H9 (cell line): ENCODE data around the gene SLC16A1. TPM values are rescaled to one million over a fixed set of nuclear protein-coding genes. Genes with fewer than 3 reads are reported as not detected.
"Not testable (repeated sequence)": the region's sequence is repeated elsewhere in the genome, so short reads cannot be mapped to it uniquely, and the experiment has no call there.

ENCODE experiments used
- DNase-seq: peaks from one replicate; pipeline ENCODE4 v3.0.0-alpha.2; 2017
- H2AFZ ChIP-seq: one replicate; pipeline ENCODE4 v1.6.1; 2013; ENCODE audit warnings: mild to moderate bottlenecking, low read length, control low read depth, moderate library complexity
- H2AK5ac ChIP-seq: 2 replicates; pipeline ENCODE4 v1.6.1; 2013; ENCODE audit warnings: low read length, control low read depth, mixed read lengths; ENCODE audit not compliant: insufficient read length
- H2BK120ac ChIP-seq: one replicate; pipeline ENCODE4 v1.6.1; 2013; ENCODE audit warnings: low read depth, mild to moderate bottlenecking, low read length, control low read depth, inconsistent platforms; ENCODE audit not compliant: poor library complexity, severe bottlenecking
- H2BK12ac ChIP-seq: 2 replicates; pipeline ENCODE4 v1.6.1; 2013; ENCODE audit warnings: low read length, control low read depth, mixed read lengths, low read depth; ENCODE audit not compliant: insufficient read length
- H2BK15ac ChIP-seq: 2 replicates; pipeline ENCODE4 v1.6.1; 2013; ENCODE audit warnings: low read depth, low read length, control low read depth
- H2BK20ac ChIP-seq: one replicate; pipeline ENCODE4 v1.6.1; 2013; ENCODE audit warnings: low read depth, mild to moderate bottlenecking, low read length, control low read depth, inconsistent platforms; ENCODE audit not compliant: poor library complexity, severe bottlenecking
- H2BK5ac ChIP-seq: 2 replicates; pipeline ENCODE4 v1.6.1; 2013; ENCODE audit warnings: low read length, control low read depth, mixed read lengths; ENCODE audit not compliant: insufficient read length
- H3K14ac ChIP-seq: 2 replicates; pipeline ENCODE4 v1.6.1; 2013; ENCODE audit warnings: low read length, control low read depth; ENCODE audit not compliant: insufficient read depth
- H3K18ac ChIP-seq: 2 replicates; pipeline ENCODE4 v1.6.1; 2013; ENCODE audit warnings: low read depth, mild to moderate bottlenecking, mixed read lengths, low read length, control low read depth; ENCODE audit not compliant: insufficient read length
- H3K23ac ChIP-seq: 2 replicates; pipeline ENCODE4 v1.6.1; 2013; ENCODE audit warnings: low read length, control low read depth, mixed read lengths, low read depth; ENCODE audit not compliant: insufficient read length
- H3K23me2 ChIP-seq: 2 replicates; pipeline ENCODE4 v1.6.1; 2013; ENCODE audit warnings: low read depth, mild to moderate bottlenecking, mixed read lengths, low read length, control low read depth; ENCODE audit not compliant: insufficient read length, poor library complexity, severe bottlenecking
- H3K27ac ChIP-seq: 2 replicates; pipeline ENCODE4 v1.5.1; 2013; ENCODE audit warnings: low read length, control low read depth, mixed read lengths, low read depth; ENCODE audit not compliant: insufficient read length
- H3K27me3 ChIP-seq: 2 replicates; pipeline ENCODE4 v1.6.1; 2013; ENCODE audit warnings: low read length, control low read depth, inconsistent platforms; ENCODE audit not compliant: insufficient read depth
- H3K4ac ChIP-seq: 2 replicates; pipeline ENCODE4 v1.6.1; 2013; ENCODE audit warnings: low read depth, mild to moderate bottlenecking, control low read depth, inconsistent platforms, low read length, moderate library complexity
- H3K4me1 ChIP-seq: 2 replicates; pipeline ENCODE4 v1.6.1; 2013; ENCODE audit warnings: low read length, control low read depth, inconsistent platforms; ENCODE audit not compliant: insufficient read depth
- H3K4me2 ChIP-seq: 2 replicates; pipeline ENCODE4 v1.6.1; 2013; ENCODE audit warnings: low read length, control low read depth, mixed read lengths; ENCODE audit not compliant: insufficient read length, insufficient read depth
- H3K56ac ChIP-seq: 2 replicates; pipeline ENCODE4 v1.6.1; 2013; ENCODE audit warnings: low read depth, mild to moderate bottlenecking, mixed read lengths, low read length, control low read depth; ENCODE audit not compliant: insufficient read length
- H3K79me1 ChIP-seq: 2 replicates; pipeline ENCODE4 v1.6.1; 2013; ENCODE audit warnings: low read depth, mild to moderate bottlenecking, moderate library complexity, low read length, control low read depth, inconsistent platforms; ENCODE audit not compliant: insufficient read depth, poor library complexity, severe bottlenecking
- H3K79me2 ChIP-seq: 2 replicates; pipeline ENCODE4 v1.6.1; 2013; ENCODE audit warnings: low read length, control low read depth, inconsistent platforms; ENCODE audit not compliant: insufficient read depth
- H3K9ac ChIP-seq: 2 replicates; pipeline ENCODE4 v1.6.1; 2013; ENCODE audit warnings: low read length, control low read depth, mixed read lengths; ENCODE audit not compliant: insufficient read length; ENCODE audit errors: extremely low read depth
- H3K9me3 ChIP-seq: one replicate; pipeline ENCODE4 v1.6.1; 2013; ENCODE audit warnings: low read depth, low read length, inconsistent platforms; ENCODE audit not compliant: control insufficient read depth
- H3T11ph ChIP-seq: one replicate; pipeline ENCODE4 v1.6.1; 2013; ENCODE audit warnings: mild to moderate bottlenecking, low read length, control low read depth, inconsistent platforms
- H4K20me1 ChIP-seq: one replicate; pipeline ENCODE4 v1.6.1; 2013; ENCODE audit not compliant: control insufficient read depth, insufficient read length, insufficient read depth
- H4K5ac ChIP-seq: 2 replicates; pipeline ENCODE4 v1.6.1; 2013; ENCODE audit warnings: low read depth, mild to moderate bottlenecking, mixed read lengths, low read length, control low read depth; ENCODE audit not compliant: insufficient read length
- H4K8ac ChIP-seq: replicated peaks from 2 replicates; pipeline ENCODE4 v1.6.1; 2013; ENCODE audit warnings: low read length, control low read depth, mixed read lengths, low read depth; ENCODE audit not compliant: insufficient read length
- H4K91ac ChIP-seq: 2 replicates; pipeline ENCODE4 v1.6.1; 2013; ENCODE audit warnings: low read depth, mild to moderate bottlenecking, moderate library complexity, mixed read lengths, low read length, control low read depth; ENCODE audit not compliant: insufficient read length
- H3K27ac Mint-ChIP-seq, 3 experiments: 2 replicates in 2 of 3; 3 replicates in 1 of 3; pipeline ENCODE4 v1.8.0; 2020 to 2021; ENCODE audit warnings: mixed read lengths in 3 of 3, mild to moderate bottlenecking in 1 of 3, moderate library complexity in 1 of 3
- H3K27me3 Mint-ChIP-seq: 2 replicates; pipeline ENCODE4 v1.8.0; 2021; ENCODE audit warnings: low read depth, mild to moderate bottlenecking, moderate library complexity, mixed read lengths
- H3K36me3 Mint-ChIP-seq, 3 experiments: 2 replicates in 2 of 3; 3 replicates in 1 of 3; pipeline ENCODE4 v1.8.0; 2020 to 2021; ENCODE audit warnings: low read depth in 3 of 3, mixed read lengths in 3 of 3; ENCODE audit not compliant: insufficient read depth in 1 of 3
- H3K4me1 Mint-ChIP-seq, 2 experiments: 2 replicates each; pipeline ENCODE4 v1.8.0; 2020; ENCODE audit warnings: mixed read lengths in 2 of 2
- H3K4me3 Mint-ChIP-seq, 2 experiments: 2 replicates in 1 of 2; 3 replicates in 1 of 2; pipeline ENCODE4 v1.8.0; 2020 to 2021; ENCODE audit warnings: mild to moderate bottlenecking in 2 of 2, mixed read lengths in 2 of 2, moderate library complexity in 1 of 2
- H3K9me3 Mint-ChIP-seq, 2 experiments: 2 replicates in 1 of 2; 3 replicates in 1 of 2; pipeline ENCODE4 v1.8.0; 2020; ENCODE audit warnings: mild to moderate bottlenecking in 2 of 2, mixed read lengths in 2 of 2, moderate library complexity in 1 of 2
- CTCF ChIP-seq: fragments of 200-600 bp; sonication (generic); conservative IDR thresholded peaks from 3 replicates; pipeline ENCODE4 v1.8.0; 2021; ENCODE audit warnings: antibody characterized with exemption, mild to moderate bottlenecking
- WGBS: extraction: QIAGEN DNeasy Blood & Tissue Kit; methylation state at CpG from one replicate; pipeline ENCODE4 v1.1.7; 2013; ENCODE audit warnings: missing lambda C conversion rate, low lambda C conversion rate, mixed read lengths; ENCODE audit not compliant: insufficient read length; ENCODE audit errors: extremely low coverage; 5-methylcytosine and 5-hydroxymethylcytosine counted together
- total RNA-seq: library from RNA; stranded (reverse); gene quantifications from 2 replicates; pipeline ENCODE4 v1.2.1, GENCODE V29; 2021

Gene SLC16A1
- total RNA-seq, 1 experiment from 2014 or later: 381 TPM

DNA sequence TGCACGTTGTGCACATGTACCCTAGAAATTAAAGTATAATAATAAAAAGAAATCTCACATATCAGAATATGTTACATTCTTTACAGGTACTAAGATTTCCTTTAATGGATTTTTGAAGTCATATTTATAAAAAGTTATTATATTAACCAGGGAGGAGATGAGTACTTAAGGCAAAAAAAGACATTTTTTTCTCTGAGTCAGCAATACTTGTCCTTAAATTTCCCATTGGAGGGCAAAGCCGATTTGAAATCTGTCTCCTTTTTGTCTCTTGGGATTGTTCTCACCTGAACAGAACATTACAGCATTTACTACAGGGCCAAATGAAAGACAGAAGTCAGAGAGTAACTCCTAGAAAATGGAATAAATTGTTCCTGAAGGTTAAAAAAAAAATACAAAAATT lies 26.3 kb upstream of the SLC16A1 start:
- no peaks in the 10 kb centered on the region for H3K9me3 Mint-ChIP-seq
- no peak overlapping the region for H3K23ac ChIP-seq
- no peak overlapping the region for H3T11ph ChIP-seq
- DNase-seq: no peak
- H2AFZ ChIP-seq: no peak overlapping the region
- no peak overlapping the region for H2BK20ac ChIP-seq
- H4K8ac ChIP-seq: no peak overlapping the region
- H2BK12ac ChIP-seq: no peak overlapping the region
- no CpG with 5 or more reads among the region's 2 CpGs for WGBS
- H3K4me1 ChIP-seq: 0 out of 2 replicates have a peak, but pooled peaks cover 4% of the 10 kb centered on the region
- H3K4ac ChIP-seq: no peak overlapping the region
- no peak overlapping the region for H3K9ac ChIP-seq
- no peaks in the 10 kb centered on the region for H3K36me3 Mint-ChIP-seq
- no peak for TF ChIP-seq CTCF
- no peaks in the 10 kb centered on the region for H3K27me3 ChIP-seq
- H2BK15ac ChIP-seq: no peak overlapping the region
- peaks cover 0 to 6% of the 10 kb centered on the region in 2 experiments; a peak in 1 of 4 replicates for H3K4me1 Mint-ChIP-seq
- no peak overlapping the region for H2BK120ac ChIP-seq
- no peaks in the 10 kb centered on the region for H3K79me2 ChIP-seq
- H3K27me3 Mint-ChIP-seq: no peaks in the 10 kb centered on the region
- H4K5ac ChIP-seq: no peak overlapping the region
- H3K9me3 ChIP-seq: no peaks in the 10 kb centered on the region
- H3K27ac Mint-ChIP-seq: no peak overlapping the region
- H2BK5ac ChIP-seq: no peak overlapping the region
- H2AK5ac ChIP-seq: no peak overlapping the region
- no peaks in the 10 kb centered on the region for H3K23me2 ChIP-seq
- no peak overlapping the region for H3K4me3 Mint-ChIP-seq
- no peak overlapping the region for H3K4me2 ChIP-seq
- H4K91ac ChIP-seq: no peak overlapping the region
- H4K20me1 ChIP-seq: no peaks in the 10 kb centered on the region
- H3K14ac ChIP-seq: no peak overlapping the region
- H3K27ac ChIP-seq: no peak overlapping the region
- H3K56ac ChIP-seq: no peak overlapping the region
- no peak overlapping the region for H3K18ac ChIP-seq
- H3K79me1 ChIP-seq: no peaks in the 10 kb centered on the region

DNA sequence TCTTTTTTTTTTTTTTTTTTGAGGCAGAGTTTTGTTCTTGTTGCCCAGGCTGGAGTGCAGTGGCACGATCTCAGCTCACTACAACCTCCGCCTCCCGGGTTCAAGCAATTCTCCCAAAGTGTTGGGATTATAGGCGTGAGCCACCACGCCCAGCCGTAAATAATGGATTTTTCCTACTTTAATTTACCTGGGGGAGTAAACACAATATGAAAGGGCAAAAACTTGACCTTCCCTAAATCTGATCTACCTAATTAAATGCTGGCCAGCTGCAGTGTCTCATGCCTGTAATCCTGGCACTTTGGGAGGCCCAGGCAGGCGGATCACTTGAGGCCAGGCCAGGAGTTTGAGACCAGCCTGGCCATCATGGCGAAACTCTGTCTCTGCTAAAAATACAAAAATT lies 25.8 kb upstream of the SLC16A1 start:
- not testable (repeated sequence) for H3K79me1 ChIP-seq, H2BK120ac ChIP-seq, H4K5ac ChIP-seq, H3K27me3 Mint-ChIP-seq, H3K36me3 Mint-ChIP-seq, H3K9me3 ChIP-seq, H4K91ac ChIP-seq, H4K8ac ChIP-seq, H3K14ac ChIP-seq, H3K4ac ChIP-seq, H2AK5ac ChIP-seq, H4K20me1 ChIP-seq, H3K4me1 Mint-ChIP-seq, H3K18ac ChIP-seq, H3K27me3 ChIP-seq, H2BK20ac ChIP-seq, H3K79me2 ChIP-seq, H3K4me2 ChIP-seq, H3K4me1 ChIP-seq, H2BK12ac ChIP-seq, H3K23ac ChIP-seq, H2BK15ac ChIP-seq, H3K23me2 ChIP-seq, H3K9me3 Mint-ChIP-seq, H2AFZ ChIP-seq, H2BK5ac ChIP-seq, H3K9ac ChIP-seq, H3K56ac ChIP-seq, DNase-seq, H3K4me3 Mint-ChIP-seq, H3K27ac ChIP-seq, H3T11ph ChIP-seq
- WGBS: no CpG with 5 or more reads among the region's 8 CpGs
- H3K27ac Mint-ChIP-seq: peak overlapping the region in 1 of 3 experiments; percentile 63; a peak in 2 of 7 replicates
